Uterus (tissue), 4 donors: ENCODE measurements around the gene MRPL14. TPM values are rescaled to one million over a fixed set of nuclear protein-coding genes. Genes with fewer than 3 reads are reported as not detected.
"Not testable (repeated sequence)": the region's sequence is repeated elsewhere in the genome, so short reads cannot be mapped to it uniquely, and the experiment has no call there.

Experiments
- DNase-seq, 2 donors: peaks; one replicate each; pipeline ENCODE4 v3.0.0-alpha.2; 2019 to 2020
- H3K27ac ChIP-seq, 2 donors: fragments of 200-600 bp; sonication (generic); 1 replicate in 1 of 2; 2 replicates in 1 of 2; pipeline ENCODE4 v1.5.1; 2016 to 2018
- H3K27me3 ChIP-seq, 2 donors: fragments of 200-600 bp; sonication (generic); one replicate each; pipeline ENCODE4 v1.5.1; 2018 to 2019; ENCODE audit warnings: control low read depth in 1 of 2
- H3K36me3 ChIP-seq, 2 donors: fragments of 200-600 bp; sonication (generic); one replicate each; pipeline ENCODE4 v1.5.1; 2019; ENCODE audit warnings: control low read depth in 1 of 2
- H3K4me1 ChIP-seq, 2 donors: fragments of 200-600 bp; sonication (generic); one replicate each; pipeline ENCODE4 v1.5.1; 2018 to 2019; ENCODE audit warnings: control low read depth in 1 of 2
- H3K4me3 ChIP-seq, 2 donors: fragments of 200-600 bp; sonication (generic); 1 replicate in 1 of 2; 2 replicates in 1 of 2; pipeline ENCODE4 v1.5.1; 2018 to 2019; ENCODE audit warnings: mild to moderate bottlenecking in 1 of 2
- H3K9me3 ChIP-seq, 2 donors: fragments of 200-600 bp; sonication (generic); one replicate each; pipeline ENCODE4 v1.5.1; 2019; ENCODE audit warnings: control low read depth in 1 of 2
- CTCF ChIP-seq, 4 experiments: fragments of 200-600 bp in 2 of 4; fragments of 450-650 bp in 2 of 4; sonication (generic) in 2 of 4; IDR thresholded peaks; one replicate each; pipeline ENCODE4 v1.5.1; 2016 to 2019; ENCODE audit warnings: antibody characterized with exemption in 4 of 4, mild to moderate bottlenecking in 2 of 4, moderate library complexity in 1 of 4
- POLR2A ChIP-seq, 2 donors: fragments of 450-650 bp; IDR thresholded peaks; one replicate each; pipeline ENCODE4 v1.6.1; 2016; ENCODE audit warnings: antibody characterized with exemption in 2 of 2, mild to moderate bottlenecking in 1 of 2, moderate library complexity in 1 of 2
- intact Hi-C: fragments of 100-400 bp; cut with DNase I; formaldehyde crosslinking; loops from one replicate; pipeline ENCODE4 v1.15.1; 2023; ENCODE audit warnings: low total_unique reads
- total RNA-seq, 4 donors: library from RNA; depleted of rRNA in 3 of 4; stranded (reverse); fragments of >200 nt in 3 of 4; gene quantifications; one replicate each; pipeline versions ENCODE4 v1.1.0 to v1.2.4, GENCODE V29; 2014 to 2023
- donor health status: DM: yes; HTN: yes; CAD: no.

MRPL14 gene
- total RNA-seq, 4 donors from 2014 or later: 19.5 to 39.1 (median 33.6) TPM

GRCh38 chr6:44099192-44099591, 28.1 kb downstream of the MRPL14 start:
- Histone ChIP-seq H3K9me3 (no peaks in the 10 kb centered on the region), H3K27ac (no peak overlapping the region), H3K36me3 (no peaks in the 10 kb centered on the region), H3K4me3 (no peak overlapping the region), H3K4me1 (no peaks in the 10 kb centered on the region), H3K27me3 (no peaks in the 10 kb centered on the region)
- DNase-seq: no peak
- intact Hi-C loops: no loop called here
- TF ChIP-seq POLR2A (IDR thresholded peaks at IDR 0.05): no peak
- TF ChIP-seq CTCF (IDR thresholded peaks at IDR 0.05): no peak

DNA sequence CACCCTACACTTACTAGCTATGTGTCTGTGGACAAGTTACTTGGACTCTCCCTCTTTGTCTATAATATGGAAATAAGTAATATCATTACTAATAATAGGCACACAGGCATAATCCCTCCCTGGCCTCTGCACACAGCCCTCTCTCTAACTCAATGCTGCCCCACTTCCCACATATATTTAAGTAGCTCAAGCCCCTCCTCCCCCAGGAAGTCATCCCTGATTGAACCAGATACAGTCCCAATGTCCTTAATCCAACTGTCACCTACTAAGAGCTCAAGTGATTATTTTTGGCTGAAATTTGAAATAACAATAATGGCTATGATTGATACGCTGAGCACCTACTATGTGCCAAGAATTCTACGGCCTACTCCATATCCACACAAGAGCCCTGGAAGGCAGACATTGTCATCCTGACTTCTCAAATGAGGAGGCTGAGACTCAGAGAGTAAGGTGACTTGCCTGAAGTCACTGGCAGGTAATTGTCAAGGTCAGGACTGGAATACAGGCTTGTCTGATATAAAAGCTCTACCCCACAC, 29.4 kb downstream of the MRPL14 start:
- H3K9me3 ChIP-seq: no peaks in the 10 kb centered on the region

DNA sequence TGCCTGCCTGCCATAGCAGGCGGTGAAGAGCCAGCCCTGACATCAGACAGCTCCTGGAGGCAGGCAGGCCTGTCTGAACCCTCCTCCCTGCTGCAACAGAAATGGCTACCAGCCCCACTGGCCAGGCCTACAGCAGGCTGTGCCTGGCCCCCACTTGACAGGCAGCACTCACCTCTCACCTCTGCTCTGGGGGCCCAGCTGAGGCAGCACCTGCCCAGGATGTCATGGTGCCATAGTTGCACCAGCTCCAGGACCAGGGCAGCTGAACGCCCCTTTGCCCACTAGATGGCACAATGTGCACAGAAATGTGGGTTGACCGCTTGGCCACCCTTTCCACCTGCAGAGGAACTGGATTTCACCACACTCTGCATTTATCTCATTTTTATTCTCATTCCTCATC, 30.6 kb downstream of the MRPL14 start:
- no peak for TF ChIP-seq POLR2A (IDR thresholded peaks at IDR 0.05)
- peak; percentile 73 to 89 (median 82) for TF ChIP-seq CTCF (IDR thresholded peaks at IDR 0.05)
- Histone ChIP-seq H3K4me1 (no peaks in the 10 kb centered on the region), H3K4me3 (no peak overlapping the region), H3K27ac (no peak overlapping the region), H3K36me3 (no peaks in the 10 kb centered on the region), H3K27me3 (no peaks in the 10 kb centered on the region), H3K9me3 (no peaks in the 10 kb centered on the region)
- intact Hi-C loops: loop anchor here (2.0 kb wide), 1 partner anchor 54 kb away; no protein-coding TSS in a partner anchor
- DNase-seq: peak; percentile 71 to 74

More for the DNA sequence above, 29.4 kb downstream of the MRPL14 start:
- TF ChIP-seq POLR2A (IDR thresholded peaks at IDR 0.05) (no peak), CTCF (IDR thresholded peaks at IDR 0.05) (no peak)
- no peak overlapping the region for H3K4me3 ChIP-seq
- H3K36me3 ChIP-seq: no peaks in the 10 kb centered on the region
- H3K27ac ChIP-seq: no peak overlapping the region
- DNase-seq: no peak
- no peaks in the 10 kb centered on the region for H3K4me1 ChIP-seq
- intact Hi-C loops: loop anchor here (2.0 kb wide), 1 partner anchor 53 kb away; no protein-coding TSS in a partner anchor
- H3K27me3 ChIP-seq: no peaks in the 10 kb centered on the region

- H3K27me3 ChIP-seq: not testable (repeated sequence)
Measured at GRCh38 chr6:44095243-44095623, 32.0 kb downstream of the MRPL14 start.

GRCh38 chr6:44094403-44095242, 32.6 kb downstream of the MRPL14 start:
- intact Hi-C loops: no loop called here
- H3K9me3 ChIP-seq: no peaks in the 10 kb centered on the region
- H3K27ac ChIP-seq: no peak overlapping the region
- no peak for TF ChIP-seq POLR2A (IDR thresholded peaks at IDR 0.05)
- no peaks in the 10 kb centered on the region for H3K4me1 ChIP-seq
- H3K4me3 ChIP-seq: no peak overlapping the region
- no peaks in the 10 kb centered on the region for H3K36me3 ChIP-seq
- H3K27me3 ChIP-seq: no peaks in the 10 kb centered on the region
- DNase-seq: no peak

More at GRCh38 chr6:44095243-44095623, 32.0 kb downstream of the MRPL14 start:
- H3K9me3 ChIP-seq, H3K4me1 ChIP-seq, H3K27ac ChIP-seq, DNase-seq, H3K4me3 ChIP-seq, H3K36me3 ChIP-seq, intact Hi-C loops: not testable (repeated sequence)

GRCh38 chr6:44093750-44094402, 33.4 kb downstream of the MRPL14 start:
- DNase-seq: no peak
- intact Hi-C loops: no loop called here
- Histone ChIP-seq H3K36me3 (no peaks in the 10 kb centered on the region), H3K27ac (no peak overlapping the region), H3K4me1 (no peaks in the 10 kb centered on the region), H3K4me3 (no peak overlapping the region), H3K27me3 (no peaks in the 10 kb centered on the region), H3K9me3 (no peaks in the 10 kb centered on the region)
- TF ChIP-seq CTCF (IDR thresholded peaks at IDR 0.05) (no peak), POLR2A (IDR thresholded peaks at IDR 0.05) (no peak)
